Tibial nerve (tissue), 4 donors: ENCODE measurements around the gene APCDD1.

ENCODE experiments used
- CTCF ChIP-seq, 5 experiments: fragments of 200-600 bp in 3 of 5; fragments of 450-650 bp in 2 of 5; sonication (generic) in 3 of 5; IDR thresholded peaks; one replicate each; pipeline ENCODE4 v1.5.1; 2016 to 2019; ENCODE audit warnings: antibody characterized with exemption in 5 of 5, mild to moderate bottlenecking in 3 of 5, moderate library complexity in 2 of 5
- EP300 ChIP-seq, 2 donors: sonication (generic); formaldehyde crosslinking; IDR thresholded peaks; one replicate each; pipeline ENCODE4 v1.6.1; 2017; ENCODE audit warnings: antibody characterized with exemption in 2 of 2, mild to moderate bottlenecking in 1 of 2
- POLR2A ChIP-seq, 2 donors: fragments of 450-650 bp; IDR thresholded peaks; one replicate each; pipeline ENCODE4 v1.6.1; 2017; ENCODE audit warnings: antibody characterized with exemption in 2 of 2, mild to moderate bottlenecking in 2 of 2, moderate library complexity in 2 of 2

- no peak for TF ChIP-seq POLR2A (IDR thresholded peaks at IDR 0.05)
- no peak for TF ChIP-seq CTCF (IDR thresholded peaks at IDR 0.05)
- TF ChIP-seq EP300 (IDR thresholded peaks at IDR 0.05): no peak
Observed at GRCh38 chr18:10465174-10465939, 10.9 kb downstream of the APCDD1 start.
